H9 (cell line): ENCODE data around the gene MDK. TPM values are rescaled to one million over a fixed set of nuclear protein-coding genes. Genes with fewer than 3 reads are reported as not detected.

Experiments used
- DNase-seq: peaks from one replicate; pipeline ENCODE4 v3.0.0-alpha.2; 2017
- H2AFZ ChIP-seq: one replicate; pipeline ENCODE4 v1.6.1; 2013; ENCODE audit warnings: mild to moderate bottlenecking, low read length, control low read depth, moderate library complexity
- H2AK5ac ChIP-seq: 2 replicates; pipeline ENCODE4 v1.6.1; 2013; ENCODE audit warnings: low read length, control low read depth, mixed read lengths; ENCODE audit not compliant: insufficient read length
- H2BK120ac ChIP-seq: one replicate; pipeline ENCODE4 v1.6.1; 2013; ENCODE audit warnings: low read depth, mild to moderate bottlenecking, low read length, control low read depth, inconsistent platforms; ENCODE audit not compliant: poor library complexity, severe bottlenecking
- H2BK12ac ChIP-seq: 2 replicates; pipeline ENCODE4 v1.6.1; 2013; ENCODE audit warnings: low read length, control low read depth, mixed read lengths, low read depth; ENCODE audit not compliant: insufficient read length
- H2BK15ac ChIP-seq: 2 replicates; pipeline ENCODE4 v1.6.1; 2013; ENCODE audit warnings: low read depth, low read length, control low read depth
- H2BK20ac ChIP-seq: one replicate; pipeline ENCODE4 v1.6.1; 2013; ENCODE audit warnings: low read depth, mild to moderate bottlenecking, low read length, control low read depth, inconsistent platforms; ENCODE audit not compliant: poor library complexity, severe bottlenecking
- H2BK5ac ChIP-seq: 2 replicates; pipeline ENCODE4 v1.6.1; 2013; ENCODE audit warnings: low read length, control low read depth, mixed read lengths; ENCODE audit not compliant: insufficient read length
- H3K14ac ChIP-seq: 2 replicates; pipeline ENCODE4 v1.6.1; 2013; ENCODE audit warnings: low read length, control low read depth; ENCODE audit not compliant: insufficient read depth
- H3K18ac ChIP-seq: 2 replicates; pipeline ENCODE4 v1.6.1; 2013; ENCODE audit warnings: low read depth, mild to moderate bottlenecking, mixed read lengths, low read length, control low read depth; ENCODE audit not compliant: insufficient read length
- H3K23ac ChIP-seq: 2 replicates; pipeline ENCODE4 v1.6.1; 2013; ENCODE audit warnings: low read length, control low read depth, mixed read lengths, low read depth; ENCODE audit not compliant: insufficient read length
- H3K23me2 ChIP-seq: 2 replicates; pipeline ENCODE4 v1.6.1; 2013; ENCODE audit warnings: low read depth, mild to moderate bottlenecking, mixed read lengths, low read length, control low read depth; ENCODE audit not compliant: insufficient read length, poor library complexity, severe bottlenecking
- H3K27ac ChIP-seq: 2 replicates; pipeline ENCODE4 v1.5.1; 2013; ENCODE audit warnings: low read length, control low read depth, mixed read lengths, low read depth; ENCODE audit not compliant: insufficient read length
- H3K27me3 ChIP-seq: 2 replicates; pipeline ENCODE4 v1.6.1; 2013; ENCODE audit warnings: low read length, control low read depth, inconsistent platforms; ENCODE audit not compliant: insufficient read depth
- H3K4ac ChIP-seq: 2 replicates; pipeline ENCODE4 v1.6.1; 2013; ENCODE audit warnings: low read depth, mild to moderate bottlenecking, control low read depth, inconsistent platforms, low read length, moderate library complexity
- H3K4me1 ChIP-seq: 2 replicates; pipeline ENCODE4 v1.6.1; 2013; ENCODE audit warnings: low read length, control low read depth, inconsistent platforms; ENCODE audit not compliant: insufficient read depth
- H3K4me2 ChIP-seq: 2 replicates; pipeline ENCODE4 v1.6.1; 2013; ENCODE audit warnings: low read length, control low read depth, mixed read lengths; ENCODE audit not compliant: insufficient read length, insufficient read depth
- H3K56ac ChIP-seq: 2 replicates; pipeline ENCODE4 v1.6.1; 2013; ENCODE audit warnings: low read depth, mild to moderate bottlenecking, mixed read lengths, low read length, control low read depth; ENCODE audit not compliant: insufficient read length
- H3K79me1 ChIP-seq: 2 replicates; pipeline ENCODE4 v1.6.1; 2013; ENCODE audit warnings: low read depth, mild to moderate bottlenecking, moderate library complexity, low read length, control low read depth, inconsistent platforms; ENCODE audit not compliant: insufficient read depth, poor library complexity, severe bottlenecking
- H3K79me2 ChIP-seq: 2 replicates; pipeline ENCODE4 v1.6.1; 2013; ENCODE audit warnings: low read length, control low read depth, inconsistent platforms; ENCODE audit not compliant: insufficient read depth
- H3K9ac ChIP-seq: 2 replicates; pipeline ENCODE4 v1.6.1; 2013; ENCODE audit warnings: low read length, control low read depth, mixed read lengths; ENCODE audit not compliant: insufficient read length; ENCODE audit errors: extremely low read depth
- H3K9me3 ChIP-seq: one replicate; pipeline ENCODE4 v1.6.1; 2013; ENCODE audit warnings: low read depth, low read length, inconsistent platforms; ENCODE audit not compliant: control insufficient read depth
- H3T11ph ChIP-seq: one replicate; pipeline ENCODE4 v1.6.1; 2013; ENCODE audit warnings: mild to moderate bottlenecking, low read length, control low read depth, inconsistent platforms
- H4K20me1 ChIP-seq: one replicate; pipeline ENCODE4 v1.6.1; 2013; ENCODE audit not compliant: control insufficient read depth, insufficient read length, insufficient read depth
- H4K5ac ChIP-seq: 2 replicates; pipeline ENCODE4 v1.6.1; 2013; ENCODE audit warnings: low read depth, mild to moderate bottlenecking, mixed read lengths, low read length, control low read depth; ENCODE audit not compliant: insufficient read length
- H4K8ac ChIP-seq: replicated peaks from 2 replicates; pipeline ENCODE4 v1.6.1; 2013; ENCODE audit warnings: low read length, control low read depth, mixed read lengths, low read depth; ENCODE audit not compliant: insufficient read length
- H4K91ac ChIP-seq: 2 replicates; pipeline ENCODE4 v1.6.1; 2013; ENCODE audit warnings: low read depth, mild to moderate bottlenecking, moderate library complexity, mixed read lengths, low read length, control low read depth; ENCODE audit not compliant: insufficient read length
- H3K27ac Mint-ChIP-seq, 3 experiments: 2 replicates in 2 of 3; 3 replicates in 1 of 3; pipeline ENCODE4 v1.8.0; 2020 to 2021; ENCODE audit warnings: mixed read lengths in 3 of 3, mild to moderate bottlenecking in 1 of 3, moderate library complexity in 1 of 3
- H3K27me3 Mint-ChIP-seq: 2 replicates; pipeline ENCODE4 v1.8.0; 2021; ENCODE audit warnings: low read depth, mild to moderate bottlenecking, moderate library complexity, mixed read lengths
- H3K36me3 Mint-ChIP-seq, 3 experiments: 2 replicates in 2 of 3; 3 replicates in 1 of 3; pipeline ENCODE4 v1.8.0; 2020 to 2021; ENCODE audit warnings: low read depth in 3 of 3, mixed read lengths in 3 of 3; ENCODE audit not compliant: insufficient read depth in 1 of 3
- H3K4me1 Mint-ChIP-seq, 2 experiments: 2 replicates each; pipeline ENCODE4 v1.8.0; 2020; ENCODE audit warnings: mixed read lengths in 2 of 2
- H3K4me3 Mint-ChIP-seq, 2 experiments: 2 replicates in 1 of 2; 3 replicates in 1 of 2; pipeline ENCODE4 v1.8.0; 2020 to 2021; ENCODE audit warnings: mild to moderate bottlenecking in 2 of 2, mixed read lengths in 2 of 2, moderate library complexity in 1 of 2
- H3K9me3 Mint-ChIP-seq, 2 experiments: 2 replicates in 1 of 2; 3 replicates in 1 of 2; pipeline ENCODE4 v1.8.0; 2020; ENCODE audit warnings: mild to moderate bottlenecking in 2 of 2, mixed read lengths in 2 of 2, moderate library complexity in 1 of 2
- CTCF ChIP-seq: fragments of 200-600 bp; sonication (generic); conservative IDR thresholded peaks from 3 replicates; pipeline ENCODE4 v1.8.0; 2021; ENCODE audit warnings: antibody characterized with exemption, mild to moderate bottlenecking
- WGBS: extraction: QIAGEN DNeasy Blood & Tissue Kit; methylation state at CpG from one replicate; pipeline ENCODE4 v1.1.7; 2013; ENCODE audit warnings: missing lambda C conversion rate, low lambda C conversion rate, mixed read lengths; ENCODE audit not compliant: insufficient read length; ENCODE audit errors: extremely low coverage; 5-methylcytosine and 5-hydroxymethylcytosine counted together
- total RNA-seq: library from RNA; stranded (reverse); gene quantifications from 2 replicates; pipeline ENCODE4 v1.2.1, GENCODE V29; 2021

The MDK gene
- total RNA-seq, 1 experiment from 2014 or later: 392 TPM

- Histone ChIP-seq H3K27ac (no peak overlapping the region), H2AFZ (no peak overlapping the region), H2AK5ac (no peak overlapping the region), H3K23me2 (peaks cover 8% of the 10 kb centered on the region), H3K4me2 (no peak overlapping the region), H3K4ac (no peak overlapping the region), H3K79me2 (no peaks in the 10 kb centered on the region), H3K79me1 (no peaks in the 10 kb centered on the region), H4K8ac (no peak overlapping the region), H3K18ac (no peak overlapping the region), H4K91ac (no peak overlapping the region), H3K14ac (no peak overlapping the region), H3K9me3 (no peaks in the 10 kb centered on the region), H4K20me1 (no peaks in the 10 kb centered on the region), H3K56ac (no peak overlapping the region), H3K4me1 (peaks cover 4% of the 10 kb centered on the region; the same call in 1 of the 2 replicates), H2BK5ac (no peak overlapping the region), H2BK120ac (no peak overlapping the region), H3K27me3 (no peaks in the 10 kb centered on the region), H3K23ac (no peak overlapping the region), H3K9ac (no peak overlapping the region), H2BK20ac (no peak overlapping the region), H4K5ac (no peak overlapping the region), H2BK15ac (no peak overlapping the region), H3T11ph (no peak overlapping the region), H2BK12ac (no peak overlapping the region)
- TF ChIP-seq CTCF: no peak
- Mint-ChIP-seq H3K27me3 (no peaks in the 10 kb centered on the region), H3K36me3 (peaks cover 15 to 42% (median 38%) of the 10 kb centered on the region in 3 experiments; a peak in 6 of 7 replicates), H3K4me1 (peaks cover 6 to 15% of the 10 kb centered on the region in 2 experiments), H3K9me3 (no peaks in the 10 kb centered on the region; a peak in 1 of 5 replicates), H3K27ac (no peak overlapping the region), H3K4me3 (no peak overlapping the region; a peak in 1 of 5 replicates)
- no CpG with 5 or more reads among the region's 10 CpGs for WGBS
- DNase-seq: no peak
These were observed 3.2 kb upstream of the MDK start for GRCh38 chr11:46378296-46378695.
